ENCODE results near the gene TBX4.

- TF ChIP-seq FOXM1 (IDR thresholded peaks at IDR 0.05; ENCODE audit: borderline replicate concordance, low read depth) (no peak), REST (IDR thresholded peaks at IDR 0.05; ENCODE audit: low read depth) (no peak), CREB1 (IDR thresholded peaks at IDR 0.05; ENCODE audit: low read depth) (no peak)
Measured at GRCh38 chr17:61404663-61404912, 47.6 kb upstream of the TBX4 start.

All from Ishikawa (cell line).